ENCODE measurements around the gene MYO15B. TPM values are rescaled to one million over a fixed set of nuclear protein-coding genes. Genes with fewer than 3 reads are reported as not detected.

MYO15B gene
- total and polyA plus RNA-seq, 2 donors (not counting 1 experiment from before 2014, with no cell fraction given) = 452 to 1,019 TPM

DNA sequence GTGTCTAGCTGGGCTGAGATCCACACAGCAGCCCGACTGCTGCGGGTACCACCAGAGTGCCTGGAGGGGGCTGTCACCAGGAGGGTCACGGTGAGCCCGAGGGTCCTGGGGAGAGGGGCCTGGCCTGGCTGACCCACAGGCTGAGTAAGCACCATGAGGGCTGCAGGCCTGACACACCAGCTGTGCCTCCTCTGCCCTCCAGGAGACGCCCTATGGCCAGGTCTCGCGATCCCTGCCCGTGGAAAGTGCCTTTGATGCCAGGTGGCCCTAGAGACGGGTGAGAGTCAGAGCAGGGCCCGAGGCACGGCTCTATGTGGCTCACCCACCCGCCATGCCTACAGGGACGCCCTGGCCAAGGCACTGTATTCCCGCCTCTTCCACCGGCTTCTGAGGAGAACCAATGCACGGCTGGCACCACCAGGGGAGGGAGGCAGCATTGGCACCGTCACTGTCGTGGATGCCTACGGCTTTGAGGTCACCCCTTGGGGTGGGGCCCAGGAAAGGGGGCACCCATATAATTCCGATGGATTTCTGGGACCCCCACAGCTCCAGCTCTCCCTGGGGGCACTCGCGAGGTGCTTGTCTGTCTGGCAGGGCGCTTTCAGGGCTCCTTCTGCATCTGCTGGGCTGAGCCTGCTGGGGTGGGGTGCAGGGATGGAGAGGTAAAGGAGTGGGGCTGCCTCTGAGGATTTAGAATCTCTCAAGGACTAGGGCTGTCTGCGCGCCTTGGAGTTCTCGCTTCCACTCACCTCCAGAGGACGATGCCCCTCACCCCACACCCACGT, 7.1 kb downstream of the MYO15B start:
- no peak for DNase-seq
- CTCF ChIA-PET = no interaction called here

More for the DNA sequence above, 7.1 kb downstream of the MYO15B start:
- no peaks in the 10 kb centered on the region for H3K79me2 ChIP-seq (ENCODE audit: control insufficient read depth, insufficient read depth, low read length)
- no peaks in the 10 kb centered on the region for H3K9me3 ChIP-seq (ENCODE audit: control extremely low read depth in 1 of 3, control insufficient read depth in 2 of 3, insufficient read depth in 1 of 3, low read length in 2 of 3)
- Mint-ChIP-seq H3K4me3 (no peak overlapping the region), H3K4me1 (peaks cover 10% of the 10 kb centered on the region), H3K27ac (no peak overlapping the region), H3K27me3 (no peaks in the 10 kb centered on the region), H3K9me3 (ENCODE audit: insufficient read depth) (no peaks in the 10 kb centered on the region)
- no peak overlapping the region for H3K9ac ChIP-seq (ENCODE audit: low read length)
- no peaks in the 10 kb centered on the region for H3K27me3 ChIP-seq (replicated peaks in 1 of 4; ENCODE audit: control extremely low read depth in 1 of 4, control insufficient read depth in 3 of 4, insufficient read depth in 4 of 4, low read length in 3 of 4)
- POLR2A ChIA-PET = no interaction called here
- H2AFZ ChIP-seq (ENCODE audit: insufficient read depth, low read depth, low read length, poor library complexity, severe bottlenecking) = no peak overlapping the region
- WGBS (ENCODE audit: insufficient coverage) = 92% methylated on average over 28 of the region's 28 CpGs
- H4K20me1 ChIP-seq (ENCODE audit: control insufficient read depth, insufficient read depth, low read length, poor library complexity, severe bottlenecking) = peaks cover 22% of the 10 kb centered on the region
- H3K36me3 ChIP-seq (replicated peaks in 1 of 2; ENCODE audit: control extremely low read depth in 1 of 2, control insufficient read depth in 1 of 2, extremely low read depth in 1 of 2, insufficient read depth in 2 of 2, low read length in 1 of 2) = peaks cover 0 to 14% of the 10 kb centered on the region in 2 experiments
- intact Hi-C loops (cut with micrococcal nuclease) = no loop called here
- H3K27ac ChIP-seq (ENCODE audit: low read length in 2 of 2) = no peak overlapping the region
- TF ChIP-seq CTCF (IDR thresholded peaks at IDR 0.05) (no peak), EZH2 (IDR thresholded peaks at IDR 0.05; ENCODE audit: borderline replicate concordance, insufficient read depth, low read depth, low read length, poor library complexity, severe bottlenecking) (no peak)
- H3K4me1 ChIP-seq (ENCODE audit: control insufficient read depth in 2 of 2, insufficient read depth in 2 of 2, low read length in 2 of 2) = peaks cover 0 to 5% of the 10 kb centered on the region in 2 donors
- H3K4me2 ChIP-seq (replicated peaks; ENCODE audit: low read depth, low read length, poor library complexity, severe bottlenecking) = no peak overlapping the region
- no peak overlapping the region for H3K4me3 ChIP-seq (ENCODE audit: control extremely low read depth in 1 of 5, extremely low read depth in 1 of 5, insufficient read depth in 1 of 5, low read depth in 2 of 5, low read length in 4 of 5)
- ATAC-seq (ENCODE audit: low read depth) = no peak
